ENCODE data around the gene NTRK2. TPM values are rescaled to one million over a fixed set of nuclear protein-coding genes. Genes with fewer than 3 reads are reported as not detected.

The NTRK2 gene
- total and polyA plus RNA-seq, 10 of the 15 experiments (the other 5 are each of a cell fraction or from before 2014, with no cell fraction given), result 0.42 to 4.6 (median 0.65) TPM

DNA sequence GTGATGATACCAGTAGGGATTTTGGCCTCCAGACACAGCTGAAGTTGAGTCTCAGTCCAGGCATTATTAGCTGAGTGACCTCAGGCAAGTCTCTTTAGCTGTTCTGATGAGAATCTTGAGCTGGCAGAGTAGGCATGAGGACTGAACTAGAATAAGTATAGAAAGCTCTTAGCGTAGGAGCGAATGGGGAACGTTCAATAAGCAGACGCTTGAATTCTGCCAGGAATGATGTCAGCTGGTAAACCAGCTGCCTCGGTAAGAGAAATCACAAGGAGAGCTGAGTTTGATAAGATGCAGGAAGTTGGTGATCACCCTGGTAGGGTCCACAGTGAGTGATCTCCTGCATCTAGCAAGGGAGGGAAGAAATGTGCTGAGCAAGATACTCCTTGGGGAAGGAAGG, 280.4 kb downstream of the NTRK2 start (continued):
- TF ChIP-seq, protein P1, sequence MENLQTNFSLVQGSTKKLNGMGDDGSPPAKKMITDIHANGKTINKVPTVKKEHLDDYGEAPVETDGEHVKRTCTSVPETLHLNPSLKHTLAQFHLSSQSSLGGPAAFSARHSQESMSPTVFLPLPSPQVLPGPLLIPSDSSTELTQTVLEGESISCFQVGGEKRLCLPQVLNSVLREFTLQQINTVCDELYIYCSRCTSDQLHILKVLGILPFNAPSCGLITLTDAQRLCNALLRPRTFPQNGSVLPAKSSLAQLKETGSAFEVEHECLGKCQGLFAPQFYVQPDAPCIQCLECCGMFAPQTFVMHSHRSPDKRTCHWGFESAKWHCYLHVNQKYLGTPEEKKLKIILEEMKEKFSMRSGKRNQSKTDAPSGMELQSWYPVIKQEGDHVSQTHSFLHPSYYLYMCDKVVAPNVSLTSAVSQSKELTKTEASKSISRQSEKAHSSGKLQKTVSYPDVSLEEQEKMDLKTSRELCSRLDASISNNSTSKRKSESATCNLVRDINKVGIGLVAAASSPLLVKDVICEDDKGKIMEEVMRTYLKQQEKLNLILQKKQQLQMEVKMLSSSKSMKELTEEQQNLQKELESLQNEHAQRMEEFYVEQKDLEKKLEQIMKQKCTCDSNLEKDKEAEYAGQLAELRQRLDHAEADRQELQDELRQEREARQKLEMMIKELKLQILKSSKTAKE (IDR thresholded peaks at IDR 0.05; ENCODE audit: low read depth, poor library complexity, severe bottlenecking), result no peak
- TF ChIP-seq MEF2B (IDR thresholded peaks at IDR 0.05; ENCODE audit: partially characterized antibody, poor library complexity, severe bottlenecking) (no peak), ZNF217 (IDR thresholded peaks at IDR 0.05) (no peak)

DNA sequence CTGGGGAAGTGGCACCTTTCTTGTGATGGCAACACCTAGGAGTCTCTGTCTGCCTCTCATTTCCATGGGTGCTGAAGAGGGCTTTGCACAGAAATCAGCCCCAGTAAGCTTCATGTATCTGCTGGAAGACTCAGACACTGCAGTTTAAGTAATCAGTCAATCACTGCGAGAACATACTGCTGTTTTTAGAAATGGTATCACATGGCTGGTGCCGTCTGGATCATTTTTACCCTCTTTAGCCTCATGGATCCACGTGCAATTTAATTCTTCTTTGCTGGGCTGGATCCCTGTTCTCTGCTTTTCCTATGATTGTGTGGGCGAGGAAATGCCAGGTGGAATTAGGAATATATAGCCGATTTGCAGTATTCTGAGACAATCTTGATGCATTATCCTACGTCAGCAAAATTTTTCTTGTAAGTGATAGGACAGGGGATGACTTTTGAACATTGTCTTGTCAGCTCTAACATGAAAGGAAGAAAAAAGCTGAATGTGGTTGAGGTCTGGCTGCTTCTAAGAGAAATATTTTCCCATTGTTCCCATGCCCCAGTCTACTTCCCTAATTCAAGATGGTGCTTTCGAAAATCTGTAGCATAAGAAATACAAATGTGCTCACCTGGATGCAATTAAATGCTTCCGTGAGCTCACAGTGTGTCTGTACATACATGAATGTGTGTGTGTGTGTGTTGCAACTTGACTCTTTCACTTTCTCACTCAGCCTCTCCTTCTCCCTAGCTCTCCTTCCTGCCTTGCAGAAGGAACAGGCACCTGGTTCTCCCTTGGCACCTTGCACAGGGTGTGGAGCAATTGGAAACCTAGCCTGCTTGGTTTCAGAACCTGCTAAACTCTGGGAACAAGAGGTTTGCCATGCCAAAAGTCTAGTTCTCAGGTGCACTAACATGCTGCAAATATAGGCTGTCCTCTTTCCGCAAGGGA, 281.6 kb downstream of the NTRK2 start:
- no peak overlapping the region for H3K4me3 ChIP-seq
- in situ Hi-C loops (cut with MboI) (loop anchor here (5.0 kb wide), 2 partner anchors 254 to 549 kb away; no protein-coding TSS in a partner anchor), intact Hi-C loops (cut with micrococcal nuclease; ENCODE audit: unreplicated experiment) (loop anchor here (5.0 to 10.0 kb wide), 3 partner anchors 169 to 304 kb away; no protein-coding TSS in a partner anchor)
- no peaks in the 10 kb centered on the region for H3K9me3 ChIP-seq (replicated peaks; ENCODE audit: control insufficient read depth, insufficient read depth, low read length)
- RAD21 ChIA-PET (ENCODE audit: unreplicated experiment), result interaction anchor here (0.6 to 1.2 kb wide), 4 partner anchors 193 to 554 kb away, joined by 3 to 4 read pairs (median 3); no protein-coding TSS in a partner anchor
- H4K20me1 ChIP-seq (ENCODE audit: control insufficient read depth, insufficient read depth), result no peaks in the 10 kb centered on the region
- H2AFZ ChIP-seq (ENCODE audit: control insufficient read depth, low read depth, low read length), result no peak overlapping the region
- 38% methylated on average over 9 of the region's 9 CpGs for WGBS (ENCODE audit: insufficient coverage, insufficient replicate concordance, low lambda C conversion rate, missing lambda C conversion rate)
- POLR2A ChIA-PET, result no interaction called here
- SMC1A ChIA-PET (ENCODE audit: uncharacterized antibody, unreplicated experiment), result interaction anchor here (0.9 to 4.8 kb wide), 11 partner anchors 9 to 554 kb away, joined by 3 to 29 read pairs (median 4); no protein-coding TSS in a partner anchor
- H3K36me3 ChIP-seq (ENCODE audit: control insufficient read depth in 2 of 2, insufficient read depth in 2 of 2, low read length in 1 of 2), result no peaks in the 10 kb centered on the region
- no peak overlapping the region for H3K4me2 ChIP-seq (ENCODE audit: control insufficient read depth, insufficient read depth)
- H3K79me2 ChIP-seq (ENCODE audit: control insufficient read depth, insufficient read depth, low read length), result no peaks in the 10 kb centered on the region
- DNase-seq (ENCODE audit: low read depth, low spot score) (no peak), ATAC-seq (no peak), FAIRE-seq (no peak)
- H3K9ac ChIP-seq (ENCODE audit: control insufficient read depth, insufficient read depth, low read length), result no peak overlapping the region
- TF ChIP-seq CREB1 (IDR thresholded peaks at IDR 0.05; ENCODE audit: low read depth) (no peak), MTA2 (IDR thresholded peaks at IDR 0.05; ENCODE audit: low read depth) (no peak), ZBTB40 (IDR thresholded peaks at IDR 0.05; ENCODE audit: borderline replicate concordance) (no peak), ASH2L (IDR thresholded peaks at IDR 0.05; ENCODE audit: borderline replicate concordance, low read depth) (no peak), CBX5 (IDR thresholded peaks at IDR 0.05; ENCODE audit: low read depth) (no peak), EZH2 (IDR thresholded peaks at IDR 0.05; ENCODE audit: borderline replicate concordance, control insufficient read depth, low read depth, low read length) (no peak), RB1 (IDR thresholded peaks at IDR 0.05; ENCODE audit: borderline replicate concordance) (no peak), CHD1 (IDR thresholded peaks at IDR 0.05; ENCODE audit: low read depth, low read length) (no peak)
- no TSS peak for BruUV-seq (replicated peaks)
- CTCF ChIA-PET, result interaction anchor here (0.7 to 3.3 kb wide), 11 partner anchors 8 to 554 kb away, joined by 3 to 17 read pairs (median 3); no protein-coding TSS in a partner anchor
- H3K4me1 ChIP-seq (ENCODE audit: control insufficient read depth, insufficient read depth, low read length), result no peaks in the 10 kb centered on the region
- no peaks in the 10 kb centered on the region for H3K27me3 ChIP-seq (replicated peaks in 1 of 2; ENCODE audit: control insufficient read depth in 2 of 2, insufficient read depth in 2 of 2, low read length in 1 of 2)
- H3K27ac ChIP-seq (ENCODE audit: control insufficient read depth, insufficient read depth), result no peak overlapping the region
